ELR (cell line): Measurements from ENCODE around the gene RNU1-4.
"Not testable (repeated sequence)": the region's sequence is repeated elsewhere in the genome, so short reads cannot be mapped to it uniquely, and the experiment has no call there.

Experiments used
- DNase-seq: peaks from one replicate; pipeline ENCODE4 v3.0.0-alpha.2; 2015; ENCODE audit warnings: low read depth

Gene RNU1-4

GRCh38 chr1:16770139-16770759, 29.9 kb downstream of the RNU1-4 start:
- peak; percentile 84 for DNase-seq

- not testable (repeated sequence) for DNase-seq
Measured at GRCh38 chr1:16770896-16771446, 30.7 kb downstream of the RNU1-4 start.

GRCh38 chr1:16772275-16773204, 32.2 kb downstream of the RNU1-4 start:
- DNase-seq: peak; percentile 34

- DNase-seq: not testable (repeated sequence)
Measured at GRCh38 chr1:16773205-16773596, 32.9 kb downstream of the RNU1-4 start.

- not testable (repeated sequence) for DNase-seq
Measured at GRCh38 chr1:16773723-16774122, 33.4 kb downstream of the RNU1-4 start.

- DNase-seq: not testable (repeated sequence)
Measured at GRCh38 chr1:16774773-16775172, 34.5 kb downstream of the RNU1-4 start.

- DNase-seq: not testable (repeated sequence)
Measured at GRCh38 chr1:16775290-16775689, 35.0 kb downstream of the RNU1-4 start.

GRCh38 chr1:16776248-16776647, 35.9 kb downstream of the RNU1-4 start:
- not testable (repeated sequence) for DNase-seq

- DNase-seq: not testable (repeated sequence)
Measured at GRCh38 chr1:16776835-16777234, 36.5 kb downstream of the RNU1-4 start.

GRCh38 chr1:16777821-16778220, 37.5 kb downstream of the RNU1-4 start:
- DNase-seq: not testable (repeated sequence)

- not testable (repeated sequence) for DNase-seq
Measured at GRCh38 chr1:16779525-16779924, 39.2 kb downstream of the RNU1-4 start.

GRCh38 chr1:16781033-16781432, 40.7 kb downstream of the RNU1-4 start:
- not testable (repeated sequence) for DNase-seq

GRCh38 chr1:16781625-16782024, 41.3 kb downstream of the RNU1-4 start:
- not testable (repeated sequence) for DNase-seq

- not testable (repeated sequence) for DNase-seq
Measured at GRCh38 chr1:16784955-16785354, 44.6 kb downstream of the RNU1-4 start.

- not testable (repeated sequence) for DNase-seq
Measured at GRCh38 chr1:16786362-16786761, 46.0 kb downstream of the RNU1-4 start.

GRCh38 chr1:16787175-16787574, 46.9 kb downstream of the RNU1-4 start:
- DNase-seq: not testable (repeated sequence)

GRCh38 chr1:16787711-16788110, 47.4 kb downstream of the RNU1-4 start:
- not testable (repeated sequence) for DNase-seq
